Endometrial microvascular endothelial cells (primary cell): ENCODE results near the gene RNF151. TPM values are rescaled to one million over a fixed set of nuclear protein-coding genes. Genes with fewer than 3 reads are reported as not detected.

Source experiments
- in situ Hi-C: cut with HindIII; loops from 2 replicates; pipeline ENCODE4 v1.10.0; 2017; ENCODE audit warnings: low sequenced_read_pairs, low pct_unique_long_range_greater_than_20kb; ENCODE audit errors: inconsistent ontology term
- total RNA-seq: library from RNA; depleted of rRNA; stranded (reverse); fragments of >200 nt; gene quantifications from one replicate; pipeline ENCODE4 v1.2.3, GENCODE V29; 2015; ENCODE audit errors: inconsistent ontology term

The RNF151 gene
- total RNA-seq, 1 donor from 2014 or later, result not detected

- in situ Hi-C loops, result no loop called here
These were observed 20.5 kb downstream of the RNF151 start for GRCh38 chr16:1987198-1987597.

DNA sequence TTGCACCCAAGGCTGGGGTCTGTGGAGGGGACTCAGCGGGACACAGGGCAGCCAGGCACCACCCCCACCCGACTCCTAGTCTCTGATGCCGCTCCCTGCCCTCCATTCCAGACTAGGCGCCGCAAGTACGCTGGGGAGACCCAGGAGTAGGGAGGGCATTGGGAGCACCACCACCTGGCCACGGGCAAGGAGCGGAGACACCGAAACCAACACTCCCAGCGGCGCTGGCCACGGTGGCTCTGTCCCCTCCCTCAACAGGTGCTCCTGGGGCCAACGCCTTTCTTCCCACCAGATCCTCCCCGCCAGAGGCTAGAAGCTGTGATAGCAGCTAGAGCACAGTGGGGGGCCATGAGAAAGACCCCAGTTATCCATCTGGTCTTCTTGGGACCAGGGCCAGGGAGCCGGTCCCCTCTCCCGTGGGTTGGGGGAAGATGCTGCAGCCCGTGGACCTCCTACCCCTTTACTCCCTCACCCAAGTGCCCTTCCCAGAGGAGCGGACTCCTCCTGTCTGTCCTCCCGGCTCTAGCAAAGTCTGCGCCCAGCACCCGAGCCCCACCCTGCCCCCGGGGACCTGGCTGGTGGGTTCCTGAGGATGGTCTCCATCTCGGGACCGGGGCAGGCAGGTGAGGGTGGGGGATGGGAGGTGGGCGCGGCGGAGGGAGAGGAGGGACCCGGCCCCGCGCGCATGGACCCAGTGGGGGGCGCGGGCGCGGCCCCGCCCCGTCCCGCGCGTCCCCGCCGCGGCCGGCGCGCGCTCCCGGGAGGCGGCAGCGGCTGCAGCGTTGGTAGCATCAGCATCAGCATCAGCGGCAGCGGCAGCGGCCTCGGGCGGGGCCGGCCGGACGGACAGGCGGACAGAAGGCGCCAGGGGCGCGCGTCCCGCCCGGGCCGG is 22.8 kb downstream of the RNF151 start, which contains the start of gene SYNGR3:
TSS of gene SYNGR3 (plus strand) at position 762 of the 892 bp plus-strand sequence. CDS start 133 bp downstream, outside the sequence.
- in situ Hi-C loops, result no loop called here

DNA sequence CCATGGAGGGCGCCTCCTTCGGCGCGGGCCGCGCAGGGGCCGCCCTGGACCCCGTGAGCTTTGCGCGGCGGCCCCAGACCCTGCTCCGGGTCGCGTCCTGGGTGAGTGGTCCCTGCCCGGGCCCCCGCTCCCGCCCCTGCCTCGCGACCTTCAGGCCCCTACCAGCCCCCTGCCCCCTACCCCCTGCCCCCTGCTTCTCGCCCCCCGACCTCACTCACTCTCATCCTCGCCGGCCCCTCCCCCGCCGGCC is 23.4 kb downstream of the RNF151 start:
- in situ Hi-C loops, result no loop called here

GRCh38 chr16:1990351-1991134 is 23.9 kb downstream of the RNF151 start:
- in situ Hi-C loops, result no loop called here

DNA sequence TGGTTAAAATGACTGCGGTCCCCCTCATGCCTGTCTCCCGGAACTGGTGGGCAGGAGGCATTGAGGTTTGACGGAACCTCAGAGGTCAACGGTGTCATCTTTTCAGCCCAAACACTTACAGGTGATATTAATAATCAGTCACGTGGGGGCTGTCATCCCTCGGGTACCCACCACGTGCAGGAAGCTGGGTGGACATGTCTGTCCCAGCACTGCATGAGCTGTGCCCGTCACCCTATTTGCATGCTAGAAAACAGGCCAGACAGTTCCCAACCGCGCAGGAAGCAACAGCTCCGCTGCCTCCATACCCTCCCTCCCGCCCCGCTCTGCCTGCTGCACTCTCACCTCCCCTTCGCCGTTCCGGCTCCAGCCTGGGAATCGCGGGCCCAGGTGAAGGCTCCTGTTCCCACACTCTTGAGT is 24.5 kb downstream of the RNF151 start:
- in situ Hi-C loops, result no loop called here

DNA sequence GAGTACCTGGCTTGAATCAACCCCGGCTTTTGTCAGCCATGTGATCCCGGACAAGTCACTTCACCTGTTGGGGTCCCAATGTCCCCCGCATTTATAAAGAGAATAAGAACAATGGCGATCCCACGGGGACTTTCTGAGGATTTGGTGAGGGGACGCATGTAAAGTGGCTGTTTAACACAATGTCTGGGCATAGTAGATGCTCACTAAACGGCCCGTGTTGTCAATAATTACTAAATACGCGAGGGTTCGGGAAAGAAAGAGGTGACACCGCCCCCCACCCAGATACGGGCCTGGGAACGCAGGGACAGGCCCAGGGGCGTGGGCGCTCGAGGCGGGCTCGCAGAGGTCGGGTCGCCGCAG is 24.9 kb downstream of the RNF151 start:
- in situ Hi-C loops, result no loop called here

GRCh38 chr16:1991948-1992703 is 25.5 kb downstream of the RNF151 start:
- in situ Hi-C loops, result no loop called here

DNA sequence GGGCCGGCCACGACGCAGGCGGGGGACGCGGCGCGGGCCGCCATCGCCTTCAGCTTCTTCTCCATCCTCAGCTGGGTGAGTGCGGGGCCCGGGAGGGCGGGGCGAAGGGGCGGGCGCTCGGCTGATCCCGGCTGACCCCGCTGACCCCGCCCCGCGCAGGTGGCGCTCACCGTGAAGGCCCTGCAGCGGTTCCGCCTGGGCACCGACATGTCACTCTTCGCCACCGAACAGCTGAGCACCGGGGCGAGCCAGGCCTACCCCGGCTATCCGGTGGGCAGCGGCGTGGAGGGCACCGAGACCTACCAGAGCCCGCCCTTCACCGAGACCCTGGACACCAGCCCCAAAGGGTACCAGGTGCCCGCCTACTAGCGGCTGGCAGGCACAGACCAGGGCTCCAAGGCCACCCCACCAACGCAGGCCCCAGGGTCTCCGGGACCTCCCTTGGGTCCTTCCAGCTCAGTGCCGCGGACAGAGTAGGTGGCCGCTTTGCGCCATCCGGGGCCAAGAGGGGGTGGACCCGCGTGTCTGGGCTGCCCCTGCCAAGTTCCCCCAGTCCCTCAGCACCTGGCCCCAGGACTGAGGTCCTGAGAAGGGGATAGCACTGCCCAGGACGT is 26.2 kb downstream of the RNF151 start:
- in situ Hi-C loops, result no loop called here

GRCh38 chr16:1993731-1994131 is 27.1 kb downstream of the RNF151 start:
- in situ Hi-C loops, result no loop called here

DNA sequence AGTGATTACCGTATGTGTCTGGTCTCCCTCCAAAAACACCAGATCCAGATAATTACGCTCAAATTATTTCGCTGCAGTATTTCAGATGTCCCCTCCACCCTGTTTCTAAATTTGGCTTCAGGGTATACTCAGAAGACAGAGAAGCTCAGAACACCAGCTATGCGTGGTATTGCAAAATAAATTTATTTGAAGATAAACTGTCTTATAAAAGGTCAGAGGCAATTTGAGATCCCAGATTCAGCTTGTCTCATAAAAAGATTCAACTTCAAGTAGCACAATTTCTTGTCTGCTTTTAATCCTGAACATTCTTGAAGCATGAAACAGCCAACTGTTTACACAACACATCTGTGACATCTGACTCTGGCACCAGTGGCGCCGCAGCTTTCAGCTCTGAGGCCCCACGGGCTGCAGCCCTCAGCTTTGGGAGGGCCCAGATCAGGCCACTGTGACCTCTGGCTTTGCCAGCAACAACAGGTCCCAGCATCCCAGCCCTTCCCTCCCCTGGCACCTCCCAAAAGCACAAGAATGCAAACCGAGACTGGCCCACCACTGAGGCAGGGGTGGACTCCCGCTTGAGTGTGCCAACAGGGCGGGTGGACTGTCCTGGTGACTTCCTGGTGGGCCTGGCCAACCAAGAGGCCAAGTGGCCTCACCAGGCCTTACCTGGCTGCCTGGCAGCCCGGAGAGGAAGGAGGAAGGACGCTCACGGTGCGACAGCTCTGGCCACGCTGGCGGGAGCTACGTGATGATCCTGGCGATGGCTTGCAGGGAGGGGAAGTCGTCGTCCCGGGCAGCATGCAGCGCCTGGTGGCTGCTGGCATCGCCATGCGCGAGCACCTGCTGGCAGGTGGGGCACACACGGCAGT is 31.1 kb downstream of the RNF151 start:
- in situ Hi-C loops, result no loop called here

DNA sequence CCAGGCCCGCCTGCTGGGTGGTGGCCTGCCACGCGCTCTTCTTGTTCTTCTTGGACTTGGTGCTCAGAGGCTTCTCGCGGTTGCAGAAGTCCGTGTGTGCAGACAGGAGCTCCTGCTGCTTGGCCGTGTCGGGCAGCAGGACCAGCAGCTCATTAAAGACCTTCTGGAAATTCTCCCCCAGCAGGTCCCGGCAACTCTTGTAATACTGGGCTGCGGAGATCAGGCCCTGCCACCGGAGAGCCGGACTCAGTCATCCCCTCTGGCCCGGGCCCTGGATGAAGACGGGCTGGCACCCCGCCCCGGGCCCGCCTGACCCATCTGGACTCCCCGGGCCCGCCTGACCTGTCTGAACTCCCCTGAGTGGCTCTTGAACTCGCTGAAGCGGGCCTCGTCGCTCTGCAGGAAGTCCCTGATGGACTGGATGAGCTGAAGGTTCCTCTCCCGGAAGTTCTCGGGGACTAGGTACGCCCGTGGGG is 31.7 kb downstream of the RNF151 start:
- in situ Hi-C loops, result no loop called here

- in situ Hi-C loops, result no loop called here
These were observed 32.5 kb downstream of the RNF151 start for GRCh38 chr16:1998852-1999801.

GRCh38 chr16:1999866-2000514 is 33.3 kb downstream of the RNF151 start:
- in situ Hi-C loops, result no loop called here

DNA sequence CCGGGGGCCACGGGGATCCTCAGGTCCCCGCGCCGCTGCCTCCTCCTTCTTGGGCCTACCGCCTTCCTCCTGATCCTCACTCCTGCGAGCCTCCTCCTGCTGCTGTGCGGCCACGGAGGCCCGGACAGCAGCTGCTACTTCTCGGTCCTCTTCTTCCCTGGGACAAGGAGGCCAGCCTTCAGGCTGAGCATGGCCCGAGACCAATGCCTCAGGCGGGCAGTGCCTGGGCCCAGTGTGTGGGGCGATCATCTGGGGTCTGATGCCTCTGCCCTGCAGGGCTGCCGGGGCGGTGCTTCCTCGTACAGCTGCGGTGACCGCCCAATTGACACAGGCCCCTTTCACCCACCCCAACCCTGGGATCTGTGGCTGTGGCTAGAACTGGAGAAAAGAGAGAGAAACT is 34.4 kb downstream of the RNF151 start:
- in situ Hi-C loops, result no loop called here

GRCh38 chr16:2001456-2002355 is 35.0 kb downstream of the RNF151 start:
- in situ Hi-C loops, result no loop called here
